Measurements from ENCODE around the gene ING5. TPM values are rescaled to one million over a fixed set of nuclear protein-coding genes. Genes with fewer than 3 reads are reported as not detected.

ING5 gene
- total RNA-seq, 4 donors from 2014 or later, result 33.1 to 105 (median 73.5) TPM

DNA sequence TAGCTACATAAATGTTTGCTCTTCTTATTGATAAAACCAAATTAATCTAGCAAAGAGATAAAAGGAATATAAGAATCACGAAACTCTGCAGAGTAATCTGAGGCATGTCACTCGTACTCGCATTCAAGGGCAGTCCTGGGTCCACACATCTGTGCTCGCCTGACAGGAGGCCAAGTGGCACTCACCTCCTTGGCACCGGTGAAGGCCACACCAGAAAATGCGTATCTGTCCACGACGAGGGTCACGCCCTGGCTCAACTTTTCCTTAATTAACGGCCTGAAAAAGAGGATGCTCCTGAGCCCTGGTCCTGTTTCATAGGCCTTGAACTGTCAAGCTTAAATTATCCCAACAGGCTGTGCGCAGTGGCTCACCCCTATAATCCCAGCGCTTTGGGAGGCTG is 21.8 kb upstream of the ING5 start:
- no peak overlapping the region for H3K27ac ChIP-seq
- no peak overlapping the region for H3K4me3 ChIP-seq
- peaks cover 0 to 32% (median 0%) of the 10 kb centered on the region in 3 donors for H3K36me3 ChIP-seq
- no peak for DNase-seq
- TF ChIP-seq, protein P1, sequence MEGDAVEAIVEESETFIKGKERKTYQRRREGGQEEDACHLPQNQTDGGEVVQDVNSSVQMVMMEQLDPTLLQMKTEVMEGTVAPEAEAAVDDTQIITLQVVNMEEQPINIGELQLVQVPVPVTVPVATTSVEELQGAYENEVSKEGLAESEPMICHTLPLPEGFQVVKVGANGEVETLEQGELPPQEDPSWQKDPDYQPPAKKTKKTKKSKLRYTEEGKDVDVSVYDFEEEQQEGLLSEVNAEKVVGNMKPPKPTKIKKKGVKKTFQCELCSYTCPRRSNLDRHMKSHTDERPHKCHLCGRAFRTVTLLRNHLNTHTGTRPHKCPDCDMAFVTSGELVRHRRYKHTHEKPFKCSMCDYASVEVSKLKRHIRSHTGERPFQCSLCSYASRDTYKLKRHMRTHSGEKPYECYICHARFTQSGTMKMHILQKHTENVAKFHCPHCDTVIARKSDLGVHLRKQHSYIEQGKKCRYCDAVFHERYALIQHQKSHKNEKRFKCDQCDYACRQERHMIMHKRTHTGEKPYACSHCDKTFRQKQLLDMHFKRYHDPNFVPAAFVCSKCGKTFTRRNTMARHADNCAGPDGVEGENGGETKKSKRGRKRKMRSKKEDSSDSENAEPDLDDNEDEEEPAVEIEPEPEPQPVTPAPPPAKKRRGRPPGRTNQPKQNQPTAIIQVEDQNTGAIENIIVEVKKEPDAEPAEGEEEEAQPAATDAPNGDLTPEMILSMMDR (IDR thresholded peaks at IDR 0.05), result no peak
- no peak for TF ChIP-seq POLR2A (IDR thresholded peaks at IDR 0.05)
- no peaks in the 10 kb centered on the region for H3K4me1 ChIP-seq
- H3K9me3 ChIP-seq, result no peaks in the 10 kb centered on the region
- no peaks in the 10 kb centered on the region for H3K27me3 ChIP-seq

- no peaks in the 10 kb centered on the region for H3K27me3 ChIP-seq
- TF ChIP-seq, protein P1 (IDR thresholded peaks at IDR 0.05), result no peak
- TF ChIP-seq POLR2A (IDR thresholded peaks at IDR 0.05), result no peak
- no peak overlapping the region for H3K4me3 ChIP-seq
- no peak overlapping the region for H3K27ac ChIP-seq
- H3K4me1 ChIP-seq, result peaks cover 0 to 8% (median 0%) of the 10 kb centered on the region in 4 donors
- no peak for DNase-seq
- peaks cover 0 to 32% (median 0%) of the 10 kb centered on the region in 3 donors for H3K36me3 ChIP-seq
- H3K9me3 ChIP-seq, result no peaks in the 10 kb centered on the region
These were observed 20.8 kb upstream of the ING5 start for GRCh38 chr2:241680827-241681599.

- TF ChIP-seq, protein P1 (IDR thresholded peaks at IDR 0.05), result no peak
- no peak for TF ChIP-seq POLR2A (IDR thresholded peaks at IDR 0.05)
- peaks cover 0 to 25% (median 7%) of the 10 kb centered on the region in 4 donors for H3K4me1 ChIP-seq
- peak overlapping the region; percentile 66 to 91 (median 90) for H3K27ac ChIP-seq
- H3K4me3 ChIP-seq, result peak overlapping the region; percentile 84 to 99 (median 94)
- no peak for DNase-seq
- no peaks in the 10 kb centered on the region for H3K27me3 ChIP-seq
- peaks cover 0 to 23% (median 0%) of the 10 kb centered on the region in 3 donors for H3K36me3 ChIP-seq
- no peaks in the 10 kb centered on the region for H3K9me3 ChIP-seq
These were observed 15.6 kb upstream of the ING5 start for GRCh38 chr2:241686324-241686649.

- no peaks in the 10 kb centered on the region for H3K27me3 ChIP-seq
- H3K36me3 ChIP-seq, result peaks cover 0 to 18% (median 0%) of the 10 kb centered on the region in 3 donors
- H3K27ac ChIP-seq, result peak within 1 kb of the TSS; percentile 90 to 91 (median 91)
- peaks cover 0 to 25% (median 7%) of the 10 kb centered on the region in 4 donors for H3K4me1 ChIP-seq
- TF ChIP-seq POLR2A (IDR thresholded peaks at IDR 0.05), result peak; percentile 74 to 87
- TF ChIP-seq, protein P1 (IDR thresholded peaks at IDR 0.05), result no peak
- H3K9me3 ChIP-seq, result no peaks in the 10 kb centered on the region
- H3K4me3 ChIP-seq, result peak within 1 kb of the TSS; percentile 84 to 99 (median 94)
- DNase-seq, result peak; percentile 92 to 98 (median 98)
These were observed 15.0 kb upstream of the ING5 start, which contains the start of gene DTYMK for GRCh38 chr2:241686650-241687425. DTYMK (minus strand) TSS chr2:241686815; CDS start chr2:241686783, 32 bp downstream.

DNA sequence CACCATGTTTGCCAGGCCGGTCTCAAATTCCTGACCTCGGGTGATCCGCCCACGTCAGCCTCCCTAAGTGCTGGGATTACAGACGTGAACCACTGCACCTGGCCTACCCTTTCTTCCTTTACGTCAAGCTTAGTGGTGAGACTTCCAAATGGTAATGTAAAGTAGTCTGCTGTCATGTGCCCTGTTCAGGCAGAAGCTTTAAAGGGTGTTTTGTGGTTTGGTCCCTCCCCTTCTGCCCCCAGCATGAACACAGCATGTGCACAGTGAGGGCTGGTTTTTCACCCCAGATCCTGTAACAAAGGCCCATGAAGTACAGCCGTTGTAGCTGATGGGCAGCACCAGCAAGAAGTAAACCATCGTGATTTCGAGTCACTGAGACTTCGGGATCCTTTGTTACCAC is 12.5 kb upstream of the ING5 start:
- no peaks in the 10 kb centered on the region for H3K27me3 ChIP-seq
- H3K4me1 ChIP-seq, result peaks cover 0 to 25% (median 7%) of the 10 kb centered on the region in 4 donors
- no peaks in the 10 kb centered on the region for H3K9me3 ChIP-seq
- H3K4me3 ChIP-seq, result no peak overlapping the region
- no peak for TF ChIP-seq POLR2A (IDR thresholded peaks at IDR 0.05)
- TF ChIP-seq, protein P1 (IDR thresholded peaks at IDR 0.05), result no peak
- H3K27ac ChIP-seq, result no peak overlapping the region
- DNase-seq, result no peak
- H3K36me3 ChIP-seq, result peaks cover 0 to 15% (median 0%) of the 10 kb centered on the region in 3 donors
